IMR-90 (cell line): Measurements from ENCODE around the gene TRIM74. TPM values are rescaled to one million over a fixed set of nuclear protein-coding genes. Genes with fewer than 3 reads are reported as not detected.
"Not testable (repeated sequence)": the region's sequence is repeated elsewhere in the genome, so short reads cannot be mapped to it uniquely, and the experiment has no call there.

Experiments used
- ATAC-seq: fragments of 200-7000 bp; cut with Tn5 transposase; 2 replicates; pipeline ENCODE4 v1.9.1; 2020; ENCODE audit warnings: low read depth, mild to moderate bottlenecking, moderate library complexity
- BruUV-seq: library from RNA; stranded (reverse); fragments of 400-500 nt; replicated peaks from 2 replicates; lab custom pipeline; 2021; lab: Mats Ljungman, UMichigan
- CTCF ChIA-PET: fragments of 300-600 bp; formaldehyde crosslinking; extraction: SDS; loops from one replicate; lab custom pipeline; 2021; ENCODE audit warnings: antibody characterized with exemption; lab: Yijun Ruan, JAX
- POLR2A ChIA-PET: fragments of 300-600 bp; sonication (Branson Sonifier 250); formaldehyde crosslinking; loops from one replicate; lab custom pipeline; 2022; ENCODE audit warnings: antibody characterized with exemption; ENCODE audit not compliant: unreplicated experiment; lab: Charles Lee
- DNase-seq: peaks from one replicate; pipeline ENCODE4 v3.0.0; 2013
- H2AFZ ChIP-seq: replicated peaks from 2 replicates; pipeline ENCODE3; 2013; ENCODE audit warnings: low read length, mild to moderate bottlenecking; ENCODE audit not compliant: poor library complexity
- H2AK5ac ChIP-seq: 2 replicates; pipeline ENCODE4 v1.6.1; 2013; ENCODE audit warnings: low read depth, low read length, inconsistent platforms
- H2AK9ac ChIP-seq: replicated peaks from 2 replicates; pipeline ENCODE3; 2013; ENCODE audit warnings: mild to moderate bottlenecking, low read depth, low read length, moderate library complexity; ENCODE audit not compliant: poor library complexity
- H2BK120ac ChIP-seq: 2 replicates; pipeline ENCODE4 v1.6.1; 2013; ENCODE audit warnings: low read depth, low read length, inconsistent platforms
- H2BK15ac ChIP-seq: 3 replicates; pipeline ENCODE4 v1.6.1; 2013; ENCODE audit warnings: low read depth, low read length, inconsistent platforms
- H2BK20ac ChIP-seq: 2 replicates; pipeline ENCODE4 v1.6.1; 2013; ENCODE audit warnings: low read depth, mild to moderate bottlenecking, inconsistent platforms, low read length, moderate library complexity
- H2BK5ac ChIP-seq: 2 replicates; pipeline ENCODE4 v1.6.1; 2013; ENCODE audit warnings: mild to moderate bottlenecking, low read depth, low read length, inconsistent platforms; ENCODE audit not compliant: poor library complexity, severe bottlenecking
- H3K14ac ChIP-seq: replicated peaks from 2 replicates; pipeline ENCODE4 v1.6.1; 2013; ENCODE audit warnings: low read depth, low read length, inconsistent platforms
- H3K18ac ChIP-seq: 2 replicates; pipeline ENCODE4 v1.6.1; 2013; ENCODE audit warnings: low read depth, low read length, control low read depth
- H3K23ac ChIP-seq: 2 replicates; pipeline ENCODE4 v1.6.1; 2013; ENCODE audit warnings: low read depth, low read length, inconsistent platforms
- H3K27ac ChIP-seq: 2 replicates; pipeline ENCODE4 v1.5.1; 2013; ENCODE audit warnings: mild to moderate bottlenecking, control low read depth, low read length; ENCODE audit not compliant: insufficient read depth
- H3K27me3 ChIP-seq: 2 replicates; pipeline ENCODE4 v1.6.1; 2013; ENCODE audit warnings: low read length; ENCODE audit not compliant: control insufficient read depth, insufficient read depth
- H3K36me3 ChIP-seq: 2 replicates; pipeline ENCODE4 v1.6.1; 2013; ENCODE audit warnings: low read length, mixed read lengths; ENCODE audit not compliant: control insufficient read depth, insufficient read depth
- H3K4ac ChIP-seq: 2 replicates; pipeline ENCODE4 v1.6.1; 2013; ENCODE audit warnings: low read depth, low read length, inconsistent platforms
- H3K4me1 ChIP-seq: 2 replicates; pipeline ENCODE4 v1.6.1; 2013; ENCODE audit warnings: low read length, mixed read lengths; ENCODE audit not compliant: control insufficient read depth, insufficient read depth
- H3K4me2 ChIP-seq: 2 replicates; pipeline ENCODE4 v1.6.1; 2013; ENCODE audit warnings: low read depth, mild to moderate bottlenecking, control low read depth, low read length, moderate library complexity
- H3K4me3 ChIP-seq: 2 replicates; pipeline ENCODE4 v1.5.1; 2013; ENCODE audit warnings: low read depth, mild to moderate bottlenecking, control low read depth, low read length, moderate library complexity; ENCODE audit not compliant: insufficient read depth
- H3K56ac ChIP-seq: 2 replicates; pipeline ENCODE4 v1.6.1; 2013; ENCODE audit warnings: low read length, inconsistent platforms; ENCODE audit not compliant: insufficient read depth; ENCODE audit errors: extremely low read depth
- H3K79me1 ChIP-seq, 2 experiments: 2 replicates each; pipeline ENCODE4 v1.6.1; 2013; ENCODE audit warnings: low read length in 2 of 2, inconsistent platforms in 1 of 2, low read depth in 1 of 2
- H3K9ac ChIP-seq: 2 replicates; pipeline ENCODE4 v1.6.1; 2013; ENCODE audit warnings: low read depth, low read length, control low read depth
- H3K9me1 ChIP-seq: 2 replicates; pipeline ENCODE4 v1.6.1; 2013; ENCODE audit warnings: low read length, inconsistent platforms; ENCODE audit not compliant: insufficient read depth
- H3K9me3 ChIP-seq: 2 replicates; pipeline ENCODE4 v1.6.1; 2013; ENCODE audit warnings: low read length; ENCODE audit not compliant: control insufficient read depth, insufficient read depth
- H4K20me1 ChIP-seq: 2 replicates; pipeline ENCODE4 v1.6.1; 2013; ENCODE audit warnings: low read length, inconsistent platforms; ENCODE audit not compliant: insufficient read depth
- H4K5ac ChIP-seq: 2 replicates; pipeline ENCODE4 v1.6.1; 2013; ENCODE audit warnings: mild to moderate bottlenecking, low read depth, low read length, control low read depth
- H4K8ac ChIP-seq, 2 experiments: 2 replicates each; pipeline ENCODE4 v1.6.1; 2013; ENCODE audit warnings: low read depth in 2 of 2, low read length in 2 of 2, control low read depth in 1 of 2, inconsistent platforms in 1 of 2
- H4K91ac ChIP-seq: 2 replicates; pipeline ENCODE4 v1.6.1; 2013; ENCODE audit warnings: low read depth, low read length, inconsistent platforms; ENCODE audit not compliant: insufficient read depth
- WGBS, 2 experiments: methylation state at CpG; one replicate each; pipeline versions ENCODE4 v1.1.5 to v1.1.7; 2013; ENCODE audit warnings: missing lambda C conversion rate in 2 of 2; ENCODE audit not compliant: insufficient read length in 1 of 2; ENCODE audit errors: extremely low coverage in 2 of 2; 5-methylcytosine and 5-hydroxymethylcytosine counted together
- dilution Hi-C: fragments of 300-500 bp; cut with HindIII; formaldehyde crosslinking; loops from one replicate; pipeline ENCODE4 v1.14.3; 2018; ENCODE audit warnings: low sequenced_read_pairs; ENCODE audit not compliant: unreplicated experiment
- in situ Hi-C: fragments of 300-500 bp; cut with MboI; formaldehyde crosslinking; loops from 3 replicates; pipeline ENCODE4 v1.14.3; 2019; ENCODE audit warnings: low sequenced_read_pairs, inconsistent platforms, mixed read lengths
- intact Hi-C: fragments of 100-400 bp; cut with micrococcal nuclease; formaldehyde crosslinking; loops from 2 replicates; pipeline ENCODE4 v1.10.0; 2022
- polyA plus RNA-seq, 3 experiments: library from polyadenylated mRNA; depleted of rRNA; stranded (reverse); fragments of >200 nt; gene quantifications; 2 replicates each; pipeline ENCODE4 v1.2.3, GENCODE V29; 2012; ENCODE audit warnings: low replicate concordance in 1 of 3
- total RNA-seq: library from RNA; depleted of rRNA; stranded (reverse); fragments of >200 nt; gene quantifications from 2 replicates; pipeline ENCODE4 v1.2.3, GENCODE V29; 2012
- TF ChIP-seq, protein P1 (sequence below): conservative IDR thresholded peaks from 2 replicates; pipeline ENCODE4 v1.5.1; 2012; ENCODE audit warnings: mild to moderate bottlenecking, low read depth, low read length, improper control_type of control experiment

Gene TRIM74
- total and polyA plus RNA-seq, 2 of the 4 experiments (the other 2 are of a cell fraction): 0.17 TPM; not detected in 1

DNA sequence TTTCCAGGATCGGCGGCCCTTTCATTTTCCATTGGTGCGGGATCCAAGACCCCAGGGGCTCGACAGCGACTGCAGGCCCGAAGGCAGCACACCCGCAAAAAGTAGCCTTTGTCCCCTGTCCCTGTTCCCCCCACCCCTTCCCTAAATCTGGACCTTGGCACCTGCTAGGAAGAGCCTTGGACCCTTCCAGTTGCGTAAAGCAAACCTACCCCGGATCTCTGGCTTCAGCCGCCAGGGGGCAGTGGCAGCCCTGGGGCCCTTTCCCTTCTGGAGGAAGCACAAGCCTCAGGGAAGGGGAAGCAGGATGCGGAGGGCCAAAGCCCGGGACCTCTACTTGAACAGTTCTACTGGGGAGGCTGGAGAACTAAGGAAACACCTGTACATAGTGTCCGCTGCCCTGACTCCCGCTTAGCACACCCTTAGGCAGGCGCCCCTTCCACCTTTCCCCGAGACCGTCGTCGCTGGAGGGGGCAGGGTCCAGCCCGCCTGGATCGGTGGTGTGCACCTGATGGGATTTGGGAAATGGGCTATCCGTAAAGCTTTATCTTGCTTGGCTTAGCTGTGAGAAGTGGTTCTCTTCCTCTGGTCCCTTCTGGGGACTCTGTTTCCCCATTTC, 23.0 kb downstream of the TRIM74 start:
- H3K9me3 ChIP-seq, H2BK20ac ChIP-seq, dilution Hi-C loops, POLR2A ChIA-PET, CTCF ChIA-PET, H3K14ac ChIP-seq, BruUV-seq, DNase-seq, H4K91ac ChIP-seq, H2BK5ac ChIP-seq, H3K9me1 ChIP-seq, H3K4me2 ChIP-seq, H3K79me1 ChIP-seq, H3K27me3 ChIP-seq, H3K56ac ChIP-seq, H3K18ac ChIP-seq, H4K5ac ChIP-seq, H2AK9ac ChIP-seq, H4K20me1 ChIP-seq, H2AFZ ChIP-seq, H2BK120ac ChIP-seq, H3K4me1 ChIP-seq, H3K9ac ChIP-seq, H3K27ac ChIP-seq, H4K8ac ChIP-seq, H3K23ac ChIP-seq, intact Hi-C loops, in situ Hi-C loops, H2BK15ac ChIP-seq, H3K4ac ChIP-seq, H3K4me3 ChIP-seq, H2AK5ac ChIP-seq: not testable (repeated sequence)
- WGBS, 2 experiments: no CpG with 5 or more reads among the region's 22 CpGs
- TF ChIP-seq, protein P1, sequence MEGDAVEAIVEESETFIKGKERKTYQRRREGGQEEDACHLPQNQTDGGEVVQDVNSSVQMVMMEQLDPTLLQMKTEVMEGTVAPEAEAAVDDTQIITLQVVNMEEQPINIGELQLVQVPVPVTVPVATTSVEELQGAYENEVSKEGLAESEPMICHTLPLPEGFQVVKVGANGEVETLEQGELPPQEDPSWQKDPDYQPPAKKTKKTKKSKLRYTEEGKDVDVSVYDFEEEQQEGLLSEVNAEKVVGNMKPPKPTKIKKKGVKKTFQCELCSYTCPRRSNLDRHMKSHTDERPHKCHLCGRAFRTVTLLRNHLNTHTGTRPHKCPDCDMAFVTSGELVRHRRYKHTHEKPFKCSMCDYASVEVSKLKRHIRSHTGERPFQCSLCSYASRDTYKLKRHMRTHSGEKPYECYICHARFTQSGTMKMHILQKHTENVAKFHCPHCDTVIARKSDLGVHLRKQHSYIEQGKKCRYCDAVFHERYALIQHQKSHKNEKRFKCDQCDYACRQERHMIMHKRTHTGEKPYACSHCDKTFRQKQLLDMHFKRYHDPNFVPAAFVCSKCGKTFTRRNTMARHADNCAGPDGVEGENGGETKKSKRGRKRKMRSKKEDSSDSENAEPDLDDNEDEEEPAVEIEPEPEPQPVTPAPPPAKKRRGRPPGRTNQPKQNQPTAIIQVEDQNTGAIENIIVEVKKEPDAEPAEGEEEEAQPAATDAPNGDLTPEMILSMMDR: 0 out of 2 replicates have a peak, but pooled peaks have one; percentile 8
- H3K36me3 ChIP-seq: peaks cover 15% of the 10 kb centered on the region; the same call in 1 of the 2 replicates
- ATAC-seq: peak; percentile 35; the same call in 1 of the 2 replicates

DNA sequence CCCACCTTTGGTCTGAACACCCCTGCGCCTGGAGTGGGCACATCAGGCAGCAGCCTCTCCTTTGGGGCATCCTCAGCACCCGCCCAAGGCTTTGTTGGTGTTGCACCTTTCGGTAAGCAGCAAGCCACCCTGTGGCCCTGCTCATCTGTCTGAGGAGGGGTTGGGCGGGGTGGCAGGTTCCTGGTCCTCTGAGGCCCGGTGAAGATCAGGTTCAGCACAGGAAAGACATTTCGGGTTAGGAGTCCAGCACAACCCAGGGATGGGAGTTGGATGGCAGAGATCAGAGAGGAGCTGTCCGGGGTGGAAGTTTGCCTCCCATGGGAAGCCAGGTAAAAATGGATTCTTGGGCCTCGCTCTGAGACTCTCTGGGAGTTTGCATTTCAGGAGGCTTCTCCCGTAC, 23.7 kb downstream of the TRIM74 start:
- in situ Hi-C loops, POLR2A ChIA-PET, H4K8ac ChIP-seq: not testable (repeated sequence)

More for the DNA sequence above, 23.7 kb downstream of the TRIM74 start:
- H3K27me3 ChIP-seq, H3K4ac ChIP-seq, H3K4me2 ChIP-seq, H3K4me1 ChIP-seq, BruUV-seq, H2AK9ac ChIP-seq, H3K56ac ChIP-seq, H2BK120ac ChIP-seq, H2BK5ac ChIP-seq, H3K9me3 ChIP-seq, dilution Hi-C loops, H3K23ac ChIP-seq, H3K18ac ChIP-seq, H2BK20ac ChIP-seq, H2AK5ac ChIP-seq, H3K14ac ChIP-seq, H2BK15ac ChIP-seq, CTCF ChIA-PET, H3K9ac ChIP-seq, H4K20me1 ChIP-seq, H4K5ac ChIP-seq, intact Hi-C loops, ATAC-seq, H2AFZ ChIP-seq, DNase-seq, H4K91ac ChIP-seq, H3K9me1 ChIP-seq, H3K4me3 ChIP-seq, H3K27ac ChIP-seq, H3K79me1 ChIP-seq: not testable (repeated sequence)
- peaks cover 17% of the 10 kb centered on the region; the same call in 1 of the 2 replicates for H3K36me3 ChIP-seq
- 83% methylated on average over 1 of the region's 9 CpGs; no CpG with 5 or more reads in 1 of the 2 experiments for WGBS, 2 experiments
